H7 (cell line): ENCODE data around the gene IL33. TPM values are rescaled to one million over a fixed set of nuclear protein-coding genes. Genes with fewer than 3 reads are reported as not detected.

Experiments
- DNase-seq: peaks from one replicate; pipeline ENCODE4 v3.0.0; 2012
- H3K27me3 ChIP-seq: 2 replicates; pipeline ENCODE4 v1.6.0; 2011; ENCODE audit warnings: mild to moderate bottlenecking, low read length; ENCODE audit not compliant: control insufficient read depth, insufficient read depth
- H3K36me3 ChIP-seq: replicated peaks from 2 replicates; pipeline ENCODE4 v1.5.1; 2011; ENCODE audit warnings: low read length; ENCODE audit not compliant: control insufficient read depth, insufficient read depth
- H3K4me3 ChIP-seq: 2 replicates; pipeline ENCODE4 v1.5.1; 2011; ENCODE audit warnings: low read depth, mild to moderate bottlenecking, control low read depth, low read length, moderate library complexity; ENCODE audit not compliant: insufficient read depth
- total RNA-seq: library from RNA; depleted of rRNA; stranded (reverse); fragments of >200 nt; shearing (Covaris generic); gene quantifications from 2 replicates; pipeline ENCODE4 v1.2.3, GENCODE V29; 2014; rRNA removed

The IL33 gene
- total RNA-seq, 1 experiment from 2014 or later = 1.2 TPM

DNA sequence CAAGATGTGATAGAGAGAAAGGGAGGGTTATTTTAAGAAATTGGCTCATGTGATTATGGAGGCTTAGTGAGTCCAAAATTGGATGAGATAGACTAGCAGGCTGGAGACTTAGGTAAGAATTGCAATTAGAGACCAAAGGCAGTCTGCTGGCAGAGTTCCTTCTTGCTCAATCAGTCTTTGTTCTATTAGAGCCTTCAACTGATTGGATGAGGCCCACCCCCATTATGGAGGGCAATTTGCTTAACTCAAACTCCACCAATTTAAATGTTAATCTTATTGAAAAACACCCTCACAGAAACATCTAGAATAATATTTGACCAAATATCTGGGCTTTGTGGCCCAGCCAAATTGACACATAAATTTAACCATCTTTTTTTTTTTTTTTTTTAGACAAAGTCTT lies 88.6 kb downstream of the IL33 start:
- Histone ChIP-seq H3K27me3 (no peaks in the 10 kb centered on the region), H3K4me3 (no peak overlapping the region), H3K36me3 (no peaks in the 10 kb centered on the region)
- DNase-seq = no peak

DNA sequence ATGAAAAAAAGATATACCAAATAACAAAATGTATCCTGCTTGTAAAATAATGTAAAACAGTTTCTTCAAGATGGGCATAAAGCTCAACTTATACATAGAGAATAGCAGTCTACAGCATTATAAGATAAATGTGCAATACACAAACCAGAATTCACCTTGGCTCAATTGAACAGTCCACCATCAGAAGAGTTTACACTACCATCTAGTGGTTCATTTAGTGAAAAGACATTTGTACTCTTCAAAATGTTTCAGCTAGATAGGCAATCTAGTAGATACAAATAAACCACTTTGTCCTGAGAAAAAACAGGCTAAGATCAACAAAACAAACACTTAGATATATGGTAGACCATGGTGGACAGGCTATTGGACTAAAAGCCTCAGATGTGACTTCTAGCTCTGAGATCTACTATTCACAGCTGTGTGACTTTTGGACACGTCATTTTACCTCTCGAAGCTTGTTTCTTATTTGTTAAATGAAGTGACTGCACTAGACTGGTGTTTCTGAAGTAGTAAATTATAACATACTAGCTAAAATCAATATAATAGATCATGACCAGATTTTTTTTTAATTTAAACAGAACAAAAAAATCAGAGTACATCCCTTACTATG lies 90.5 kb downstream of the IL33 start:
- no peaks in the 10 kb centered on the region for H3K36me3 ChIP-seq
- DNase-seq = no peak
- H3K27me3 ChIP-seq = no peaks in the 10 kb centered on the region
- no peak overlapping the region for H3K4me3 ChIP-seq

Other genes starting within 250 kb of the IL33 start
- 13.4 and 16.6 TPM in 2 replicates for gene RANBP6, start 200.2 kb upstream of the IL33 start, total RNA-seq
- 0.15 TPM in 1 of 2 replicates, not detected in the other for gene TPD52L3, start 112.6 kb downstream of the IL33 start, total RNA-seq
- gene UHRF2, start 197.4 kb downstream of the IL33 start, total RNA-seq = 47.0 and 57.9 TPM in 2 replicates